PFSK-1 (cell line): ENCODE measurements around the gene WSB1.

Source experiments
- FOXP2 ChIP-seq: optimal IDR thresholded peaks from 2 replicates; pipeline ENCODE3; 2011; ENCODE audit warnings: borderline replicate concordance, control low read depth, inconsistent platforms; ENCODE audit not compliant: insufficient read depth; ENCODE audit errors: extremely low read length, extremely low read depth
- POLR2AphosphoS5 ChIP-seq: IDR thresholded peaks from 2 replicates; pipeline ENCODE4 v1.6.1; 2012; ENCODE audit warnings: low read depth, mild to moderate bottlenecking, control low read depth, low read length, moderate library complexity
- REST ChIP-seq, 2 experiments: IDR thresholded peaks; 2 replicates each; pipeline versions ENCODE4 v1.6.1 to v1.8.0; 2011 to 2012; ENCODE audit warnings: low read depth in 2 of 2, low read length in 2 of 2, control low read depth in 1 of 2, inconsistent platforms in 1 of 2, mild to moderate bottlenecking in 1 of 2, moderate library complexity in 1 of 2; ENCODE audit not compliant: insufficient read depth in 1 of 2
- SIN3A ChIP-seq: IDR thresholded peaks from 2 replicates; pipeline ENCODE4 v1.6.1; 2012; ENCODE audit warnings: mild to moderate bottlenecking, low read length, moderate library complexity, borderline replicate concordance; ENCODE audit not compliant: insufficient read depth
- TAF1 ChIP-seq: IDR thresholded peaks from 2 replicates; pipeline ENCODE4 v1.6.1; 2012; ENCODE audit warnings: low read length, control low read depth, borderline replicate concordance; ENCODE audit not compliant: insufficient read depth

WSB1 gene

DNA sequence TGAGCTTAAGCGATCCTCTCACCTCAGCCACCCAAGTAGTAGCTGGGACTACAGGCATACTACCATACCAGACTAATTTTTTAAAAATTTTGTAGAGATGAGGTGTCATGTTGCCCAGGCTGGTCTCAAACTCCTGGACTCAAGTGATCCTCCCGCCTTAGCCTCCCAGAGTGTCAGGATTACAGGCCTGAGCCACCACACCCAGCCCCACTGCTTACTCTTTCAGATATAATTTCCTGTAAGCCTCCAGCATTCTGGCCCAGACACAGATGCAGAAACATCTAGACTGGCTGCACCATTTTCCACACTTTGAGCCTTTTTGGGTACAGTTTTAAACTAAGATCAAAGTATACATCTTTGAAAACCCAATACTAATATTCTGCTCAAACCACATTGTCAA, 8.4 kb upstream of the WSB1 start:
- TF ChIP-seq FOXP2 (no peak), POLR2AphosphoS5 (no peak), SIN3A (no peak), TAF1 (no peak), REST (IDR thresholded peaks at IDR 0.05; ENCODE audit: insufficient read depth in 1 of 2, low read depth in 2 of 2, low read length in 2 of 2) (no peak)

GRCh38 chr17:27288183-27288582, 5.7 kb upstream of the WSB1 start:
- TF ChIP-seq TAF1, result no peak
- TF ChIP-seq SIN3A, result no peak

DNA sequence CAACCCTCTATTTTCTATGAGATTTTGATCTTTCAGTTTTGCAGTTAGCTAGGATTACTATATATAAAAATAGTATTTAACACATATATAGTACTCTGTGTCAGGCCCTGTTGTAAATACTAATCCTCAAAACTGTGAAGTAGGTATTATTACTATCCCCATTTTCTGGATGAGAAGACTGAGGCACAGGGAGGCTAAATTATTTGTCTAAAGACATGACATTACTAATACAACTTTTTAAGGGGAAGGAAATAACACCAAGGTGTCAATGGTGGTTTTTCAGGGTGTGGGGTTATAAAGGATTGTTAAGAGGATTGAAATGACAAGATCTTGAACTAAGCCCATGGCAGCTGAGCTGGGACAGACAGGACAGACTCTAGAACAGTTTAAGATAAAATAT, 4.1 kb upstream of the WSB1 start:
- no peak for TF ChIP-seq TAF1
- TF ChIP-seq FOXP2, result no peak
- no peak for TF ChIP-seq POLR2AphosphoS5
- no peak for TF ChIP-seq REST (IDR thresholded peaks at IDR 0.05; ENCODE audit: insufficient read depth in 1 of 2, low read depth in 2 of 2, low read length in 2 of 2)
- TF ChIP-seq SIN3A, result no peak

DNA sequence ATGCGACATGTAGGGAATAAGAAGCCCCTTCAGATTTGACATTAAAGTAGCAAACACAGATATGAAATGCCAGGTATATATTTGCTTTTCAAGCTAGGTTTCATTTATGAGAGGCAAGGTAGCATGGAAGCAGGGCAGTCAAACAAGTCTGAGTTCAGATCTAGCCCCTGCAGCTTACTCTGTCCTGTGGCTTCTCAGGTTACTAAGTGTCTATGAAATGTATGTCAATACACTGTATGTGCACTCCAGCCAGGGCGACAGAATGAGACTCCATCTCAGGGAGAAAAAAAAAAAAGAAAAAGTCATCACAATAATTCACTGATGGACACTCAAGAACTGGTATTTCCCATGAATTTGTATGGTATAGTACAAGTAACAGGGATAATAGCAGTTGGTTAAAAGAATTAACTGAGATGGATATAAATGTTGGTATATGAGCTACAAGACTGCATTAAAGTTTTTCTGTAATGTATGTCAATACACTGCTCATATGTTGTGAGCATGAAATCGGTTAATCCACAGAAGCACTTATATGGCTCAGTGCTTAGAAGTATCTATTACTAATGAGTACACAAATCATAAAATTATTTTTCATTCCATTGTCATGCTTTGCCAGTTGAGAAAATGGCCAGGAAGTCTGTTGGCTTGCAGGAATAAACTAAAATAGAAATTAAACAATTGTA, 2.9 kb upstream of the WSB1 start:
- TF ChIP-seq TAF1, result no peak
- no peak for TF ChIP-seq SIN3A
- no peak for TF ChIP-seq POLR2AphosphoS5
- no peak for TF ChIP-seq FOXP2
- TF ChIP-seq REST (IDR thresholded peaks at IDR 0.05; ENCODE audit: insufficient read depth in 1 of 2, low read depth in 2 of 2, low read length in 2 of 2), result no peak

DNA sequence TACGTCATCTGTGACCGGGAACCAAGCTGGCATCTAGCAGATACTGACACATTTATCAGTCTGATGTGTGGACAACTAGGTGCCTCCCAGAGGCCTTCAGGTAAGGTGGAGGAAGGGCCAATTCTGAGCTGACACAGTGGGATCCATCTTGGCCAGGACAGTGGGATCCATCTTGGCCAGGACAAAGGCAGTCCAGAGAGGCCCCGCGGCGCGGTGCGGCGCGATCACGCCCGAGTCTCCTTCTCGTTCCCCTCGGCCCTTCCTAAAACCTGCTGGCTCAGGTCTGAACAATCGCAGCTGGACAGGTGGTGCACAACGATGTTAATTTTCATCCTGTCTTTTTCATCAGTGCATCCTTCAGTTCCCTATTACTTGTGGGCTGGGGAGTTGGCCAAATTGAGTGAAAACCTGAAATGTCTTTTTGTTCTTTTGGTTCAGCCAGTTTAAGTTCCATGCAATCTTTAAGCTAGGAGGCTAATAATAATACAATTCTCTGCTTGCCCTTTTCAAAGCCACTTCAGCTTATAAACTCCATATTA, 486 bp upstream of the WSB1 start:
- TF ChIP-seq POLR2AphosphoS5, result no peak

DNA sequence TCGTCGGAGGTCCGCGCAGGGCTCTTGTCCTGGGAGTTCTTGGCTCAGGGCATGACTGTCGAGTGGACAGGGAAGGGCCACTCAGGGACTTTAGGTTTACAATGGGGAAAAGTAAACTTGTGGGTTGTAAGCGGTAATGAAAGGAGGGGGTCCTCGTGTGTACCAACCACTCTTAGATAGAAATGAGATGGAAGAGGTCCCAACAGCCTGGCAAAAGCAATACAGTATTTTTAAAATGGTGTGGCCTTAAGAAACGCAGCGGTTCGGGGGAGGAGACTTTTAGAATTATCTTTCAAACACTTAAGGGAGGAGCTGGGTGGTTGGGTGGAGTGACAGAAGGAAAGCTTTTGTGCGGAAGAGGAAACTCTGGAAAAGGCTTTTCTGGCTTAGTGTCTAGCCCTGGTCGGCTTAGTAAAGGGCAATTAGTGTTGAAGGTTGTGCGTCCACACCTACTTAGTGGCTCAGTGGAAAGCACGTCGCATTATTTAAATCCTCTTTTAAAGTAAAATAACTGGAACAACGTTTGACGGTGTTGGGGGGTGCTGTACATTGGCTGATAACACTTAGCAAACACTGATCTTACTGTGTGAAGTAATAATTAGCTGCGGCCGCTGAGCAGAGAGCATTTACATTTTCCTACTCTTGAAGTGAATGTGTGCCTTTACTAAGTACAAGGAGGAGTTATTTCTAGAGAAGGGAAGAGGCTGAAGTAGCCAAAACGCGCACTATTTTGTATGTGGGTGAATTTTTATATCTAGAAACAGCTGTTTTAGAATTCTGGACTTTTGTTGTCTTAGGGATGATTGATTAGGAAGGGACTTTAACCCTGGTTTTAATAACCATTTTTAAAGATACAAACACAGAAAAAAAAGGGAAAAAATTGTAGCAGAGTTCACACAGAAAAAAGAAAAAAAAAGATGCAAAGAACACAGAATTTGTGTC, 1.0 kb downstream of the WSB1 start:
- TF ChIP-seq POLR2AphosphoS5 (no peak), TAF1 (peak; percentile 20; the same call in 1 of the 2 replicates), SIN3A (peak; percentile 72; the same call in 1 of the 2 replicates)
